Endometrium (tissue), 2 donors: ENCODE measurements around the gene UQCRC1.

ENCODE experiments used
- FAIRE-seq: peaks from 2 replicates; lab custom pipeline; 2012; peaks lifted over from hg19 to GRCh38; lab: Jason Lieb, UNC
- donor health status: control.
- donor health status: control.

UQCRC1 gene

GRCh38 chr3:48609088-48610005 lies at the start of gene UQCRC1:
UQCRC1 (minus strand) TSS chr3:48609646; CDS start chr3:48609620, 26 bp downstream.
- peak; percentile 78 for FAIRE-seq

GRCh38 chr3:48656841-48657281 lies 47.4 kb upstream of the UQCRC1 start:
- FAIRE-seq = no peak

GRCh38 chr3:48656061-48656840 lies 46.8 kb upstream of the UQCRC1 start:
- FAIRE-seq = no peak

- FAIRE-seq = no peak
Observed at GRCh38 chr3:48655606-48656005, 46.2 kb upstream of the UQCRC1 start.

GRCh38 chr3:48655063-48655462 lies 45.6 kb upstream of the UQCRC1 start:
- FAIRE-seq = no peak

GRCh38 chr3:48652923-48653715 lies 43.7 kb upstream of the UQCRC1 start:
- FAIRE-seq = no peak

GRCh38 chr3:48651771-48652170 lies 42.3 kb upstream of the UQCRC1 start:
- FAIRE-seq = no peak

GRCh38 chr3:48650723-48651122 lies 41.3 kb upstream of the UQCRC1 start:
- FAIRE-seq = no peak

GRCh38 chr3:48648188-48648850 lies 38.9 kb upstream of the UQCRC1 start:
- FAIRE-seq = no peak

GRCh38 chr3:48647714-48648113 lies 38.3 kb upstream of the UQCRC1 start:
- FAIRE-seq = no peak

GRCh38 chr3:48644898-48645760 lies 35.7 kb upstream of the UQCRC1 start:
- no peak for FAIRE-seq

GRCh38 chr3:48642605-48643004 lies 33.2 kb upstream of the UQCRC1 start:
- no peak for FAIRE-seq

GRCh38 chr3:48641396-48641795 lies 31.9 kb upstream of the UQCRC1 start:
- no peak for FAIRE-seq

GRCh38 chr3:48639944-48640606 lies 30.6 kb upstream of the UQCRC1 start:
- FAIRE-seq = no peak

GRCh38 chr3:48637305-48637704 lies 27.9 kb upstream of the UQCRC1 start:
- FAIRE-seq = no peak

- FAIRE-seq = no peak
Observed at GRCh38 chr3:48636149-48636655, 26.8 kb upstream of the UQCRC1 start.

- peak; percentile 83 for FAIRE-seq
Observed at GRCh38 chr3:48635222-48636021, 26.0 kb upstream of the UQCRC1 start, which contains the start of gene SLC26A6. SLC26A6 (minus strand) TSS chr3:48635461; CDS start chr3:48635393, 68 bp downstream.

GRCh38 chr3:48634661-48635221 lies 25.3 kb upstream of the UQCRC1 start:
- FAIRE-seq = no peak

GRCh38 chr3:48633743-48634142 lies 24.3 kb upstream of the UQCRC1 start:
- FAIRE-seq = no peak
